EL (cell line): Measurements from ENCODE around the gene PRMT3.
"Not testable (repeated sequence)": the region's sequence is repeated elsewhere in the genome, so short reads cannot be mapped to it uniquely, and the experiment has no call there.

Source experiments
- DNase-seq: peaks from one replicate; pipeline ENCODE4 v3.0.0-alpha.2; 2016

The PRMT3 gene

GRCh38 chr11:20374741-20375300 is 12.7 kb upstream of the PRMT3 start:
- peak; percentile 44 for DNase-seq

- DNase-seq = no peak
Measured at GRCh38 chr11:20376162-20376730, 11.3 kb upstream of the PRMT3 start.

- DNase-seq = not testable (repeated sequence)
Measured at GRCh38 chr11:20385996-20386395, 1.5 kb upstream of the PRMT3 start.

- DNase-seq = no peak
Measured at GRCh38 chr11:20388096-20389055, 860 bp downstream of the PRMT3 start.

GRCh38 chr11:20397281-20397680 is 9.8 kb downstream of the PRMT3 start:
- DNase-seq = peak; percentile 45

GRCh38 chr11:20399498-20399897 is 12.0 kb downstream of the PRMT3 start:
- DNase-seq = no peak

- DNase-seq = no peak
Measured at GRCh38 chr11:20403059-20403458, 15.5 kb downstream of the PRMT3 start.

GRCh38 chr11:20406484-20406883 is 19.0 kb downstream of the PRMT3 start:
- no peak for DNase-seq

GRCh38 chr11:20407344-20407743 is 19.8 kb downstream of the PRMT3 start:
- no peak for DNase-seq

- no peak for DNase-seq
Measured at GRCh38 chr11:20415432-20415831, 27.9 kb downstream of the PRMT3 start.

GRCh38 chr11:20417771-20418170 is 30.3 kb downstream of the PRMT3 start:
- DNase-seq = no peak

- DNase-seq = no peak
Measured at GRCh38 chr11:20421946-20422345, 34.4 kb downstream of the PRMT3 start.

- no peak for DNase-seq
Measured at GRCh38 chr11:20429216-20429615, 41.7 kb downstream of the PRMT3 start.

GRCh38 chr11:20438637-20439036 is 51.1 kb downstream of the PRMT3 start:
- DNase-seq = no peak

- peak; percentile 9 for DNase-seq
Measured at GRCh38 chr11:20443596-20443995, 56.1 kb downstream of the PRMT3 start.

- DNase-seq = no peak
Measured at GRCh38 chr11:20444535-20444934, 57.0 kb downstream of the PRMT3 start.

- no peak for DNase-seq
Measured at GRCh38 chr11:20448834-20449233, 61.3 kb downstream of the PRMT3 start.

- no peak for DNase-seq
Measured at GRCh38 chr11:20450829-20451228, 63.3 kb downstream of the PRMT3 start.

- peak; percentile 1 for DNase-seq
Measured at GRCh38 chr11:20451568-20451967, 64.1 kb downstream of the PRMT3 start.

- DNase-seq = no peak
Measured at GRCh38 chr11:20452585-20452984, 65.1 kb downstream of the PRMT3 start.

GRCh38 chr11:20453657-20454316 is 66.3 kb downstream of the PRMT3 start:
- no peak for DNase-seq

GRCh38 chr11:20457001-20457799 is 69.7 kb downstream of the PRMT3 start:
- DNase-seq = no peak
